PC-9 (cell line): ENCODE results near the gene PLEKHA1.

Experiments
- EZH2 ChIP-seq: fragments of 200-600 bp; sonication (generic); IDR thresholded peaks from 2 replicates; pipeline ENCODE4 v1.8.0; 2017; ENCODE audit warnings: antibody characterized with exemption, low read depth
- TF ChIP-seq, protein P1 (sequence below): fragments of 200-600 bp; sonication (generic); conservative IDR thresholded peaks from 2 replicates; pipeline ENCODE4 v1.6.1; 2017; ENCODE audit warnings: mixed run types, antibody characterized with exemption, mild to moderate bottlenecking, moderate library complexity

DNA sequence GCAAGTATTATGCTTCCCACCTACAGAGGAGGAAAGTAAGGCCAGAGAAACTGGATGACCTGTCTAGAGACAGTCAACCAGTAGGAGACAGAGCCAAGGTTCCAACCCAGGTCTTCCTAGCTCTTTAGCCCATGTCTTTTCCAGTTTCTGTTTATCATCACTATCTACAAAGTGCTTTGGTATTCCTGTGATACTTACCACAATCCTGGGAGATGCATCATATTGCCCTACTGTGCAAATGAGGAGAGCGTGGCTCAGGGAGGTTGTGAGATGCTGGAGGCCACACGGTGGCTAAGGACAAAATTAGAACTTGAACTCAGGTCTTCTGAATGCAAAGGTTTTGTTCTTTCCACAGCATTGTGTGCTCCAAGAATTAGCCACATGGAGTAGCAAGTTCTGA is 11.2 kb upstream of the PLEKHA1 start:
- TF ChIP-seq, protein P1, sequence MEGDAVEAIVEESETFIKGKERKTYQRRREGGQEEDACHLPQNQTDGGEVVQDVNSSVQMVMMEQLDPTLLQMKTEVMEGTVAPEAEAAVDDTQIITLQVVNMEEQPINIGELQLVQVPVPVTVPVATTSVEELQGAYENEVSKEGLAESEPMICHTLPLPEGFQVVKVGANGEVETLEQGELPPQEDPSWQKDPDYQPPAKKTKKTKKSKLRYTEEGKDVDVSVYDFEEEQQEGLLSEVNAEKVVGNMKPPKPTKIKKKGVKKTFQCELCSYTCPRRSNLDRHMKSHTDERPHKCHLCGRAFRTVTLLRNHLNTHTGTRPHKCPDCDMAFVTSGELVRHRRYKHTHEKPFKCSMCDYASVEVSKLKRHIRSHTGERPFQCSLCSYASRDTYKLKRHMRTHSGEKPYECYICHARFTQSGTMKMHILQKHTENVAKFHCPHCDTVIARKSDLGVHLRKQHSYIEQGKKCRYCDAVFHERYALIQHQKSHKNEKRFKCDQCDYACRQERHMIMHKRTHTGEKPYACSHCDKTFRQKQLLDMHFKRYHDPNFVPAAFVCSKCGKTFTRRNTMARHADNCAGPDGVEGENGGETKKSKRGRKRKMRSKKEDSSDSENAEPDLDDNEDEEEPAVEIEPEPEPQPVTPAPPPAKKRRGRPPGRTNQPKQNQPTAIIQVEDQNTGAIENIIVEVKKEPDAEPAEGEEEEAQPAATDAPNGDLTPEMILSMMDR: no peak
- TF ChIP-seq EZH2: no peak
